Ovary (tissue), 9 donors: ENCODE results near the gene MED26. TPM values are rescaled to one million over a fixed set of nuclear protein-coding genes. Genes with fewer than 3 reads are reported as not detected.

Experiments
- DNase-seq, 5 donors: peaks; one replicate each; pipeline ENCODE4 v3.0.0-alpha.2; 2019 to 2020
- H3K27ac ChIP-seq, 2 donors: fragments of 200-600 bp; one replicate each; pipeline versions ENCODE4 v1.5.1 to v1.8.0; 2019 to 2022
- H3K27me3 ChIP-seq: fragments of 200-600 bp; one replicate; pipeline ENCODE4 v1.8.0; 2022
- H3K36me3 ChIP-seq: fragments of 200-600 bp; sonication (generic); one replicate; pipeline ENCODE4 v1.5.1; 2019
- H3K4me1 ChIP-seq: one replicate; pipeline ENCODE4 v1.8.1; 2013; ENCODE audit warnings: mild to moderate bottlenecking, moderate library complexity; ENCODE audit not compliant: insufficient read depth
- H3K4me3 ChIP-seq: fragments of 200-600 bp; sonication (generic); one replicate; pipeline ENCODE4 v1.5.1; 2017
- H3K9me3 ChIP-seq, 2 donors: fragments of 200-600 bp in 1 of 2; sonication (generic) in 1 of 2; one replicate each; pipeline versions ENCODE4 v1.5.1 to v1.8.1; 2013 to 2019; ENCODE audit warnings: mild to moderate bottlenecking in 1 of 2, moderate library complexity in 1 of 2
- CTCF ChIP-seq, 3 donors: fragments of 450-650 bp in 2 of 3; fragments of 200-600 bp in 1 of 3; IDR thresholded peaks; one replicate each; pipeline versions ENCODE4 v1.5.1 to v1.8.0; 2016 to 2022; ENCODE audit warnings: antibody characterized with exemption in 3 of 3, mild to moderate bottlenecking in 1 of 3
- EP300 ChIP-seq: sonication (generic); formaldehyde crosslinking; IDR thresholded peaks from one replicate; pipeline ENCODE4 v1.6.1; 2017; ENCODE audit warnings: antibody characterized with exemption
- POLR2A ChIP-seq: fragments of 450-650 bp; IDR thresholded peaks from one replicate; pipeline ENCODE4 v1.6.1; 2017; ENCODE audit warnings: antibody characterized with exemption, mild to moderate bottlenecking, moderate library complexity
- WGBS, 3 donors: extraction: QIAGEN DNeasy Blood & Tissue Kit in 1 of 3; methylation state at CpG; one replicate each; pipeline versions ENCODE4 v1.1.5 to v1.1.7; 2013 to 2017; 5-methylcytosine and 5-hydroxymethylcytosine counted together
- intact Hi-C, 4 donors: fragments of 100-400 bp; cut with DNase I; formaldehyde crosslinking; loops; one replicate each; pipeline versions ENCODE4 v1.11.0 to v1.15.1; 2022 to 2023
- polyA plus RNA-seq, 2 donors: library from polyadenylated mRNA; stranded (reverse); fragments of 200-250 nt in 1 of 2; fragments of 350-450 nt in 1 of 2; fragmentation: Illumina TruSeq in 1 of 2; extraction: RNeasy Lipid Tissue Mini Kit (QIAGEN cat#74804) in 1 of 2; gene quantifications; one replicate each; pipeline ENCODE4 v1.2.3, GENCODE V29; 2013 to 2014
- total RNA-seq, 7 donors: library from RNA; depleted of rRNA in 2 of 7; stranded (reverse); fragments of >200 nt in 2 of 7; fragmentation: NEBNext Ultra II Directional in 3 of 7; extraction: Animal tissue kit (Norgen Biotek cat#: 25700) in 3 of 7; gene quantifications; one replicate each; pipeline versions ENCODE4 v1.1.0 to v1.2.4, GENCODE V29; 2016 to 2023
- donor health status: DM: no; HTN: no; CAD: no; lungs with moderate emphysema.
- donor health status: DM: no; HTN: no; CAD: no.
- donor health status: Bipolar disorder and iron deficiency.
- donor health status: DM: yes; HTN: yes; CAD: no.
- donor health status: DM: no; HTN: no; CAD: no.
- donor health status: DM: yes; HTN: yes; CAD: no.

Gene MED26
- total and polyA plus RNA-seq, 9 donors = 3.0 to 13.2 (median 10.8) TPM

GRCh38 chr19:16613841-16614240, 14.2 kb downstream of the MED26 start:
- DNase-seq = no peak
- WGBS, 3 donors = 86 to 94% (median 89%) methylated on average over 2 of the region's 2 CpGs
- H3K4me1 ChIP-seq = peaks cover 8% of the 10 kb centered on the region
- TF ChIP-seq EP300 (no peak), POLR2A (no peak), CTCF (IDR thresholded peaks at IDR 0.05) (no peak)
- H3K4me3 ChIP-seq = no peak overlapping the region
- intact Hi-C loops = no loop called here
- no peaks in the 10 kb centered on the region for H3K36me3 ChIP-seq
- no peaks in the 10 kb centered on the region for H3K9me3 ChIP-seq
- no peaks in the 10 kb centered on the region for H3K27me3 ChIP-seq
- no peak overlapping the region for H3K27ac ChIP-seq

- WGBS, 3 donors = 30 to 41% (median 33%) methylated on average over 3 of the region's 3 CpGs
- no peaks in the 10 kb centered on the region for H3K27me3 ChIP-seq
- TF ChIP-seq POLR2A = no peak
- no peak for TF ChIP-seq CTCF (IDR thresholded peaks at IDR 0.05)
- TF ChIP-seq EP300 = no peak
- H3K4me3 ChIP-seq = no peak overlapping the region
- H3K36me3 ChIP-seq = no peaks in the 10 kb centered on the region
- intact Hi-C loops = no loop called here
- no peak for DNase-seq
- H3K9me3 ChIP-seq = no peaks in the 10 kb centered on the region
- peaks cover 10% of the 10 kb centered on the region for H3K4me1 ChIP-seq
- H3K27ac ChIP-seq = no peak overlapping the region
Measured at GRCh38 chr19:16612636-16613035, 15.4 kb downstream of the MED26 start.

GRCh38 chr19:16611121-16611520, 16.9 kb downstream of the MED26 start:
- WGBS, 3 donors = 92 to 93% (median 92%) methylated on average over 6 of the region's 6 CpGs
- TF ChIP-seq POLR2A = no peak
- no peak for TF ChIP-seq CTCF (IDR thresholded peaks at IDR 0.05)
- no peak for TF ChIP-seq EP300
- Histone ChIP-seq H3K4me1 (peaks cover 10% of the 10 kb centered on the region), H3K27ac (no peak overlapping the region), H3K27me3 (no peaks in the 10 kb centered on the region), H3K4me3 (no peak overlapping the region), H3K36me3 (no peaks in the 10 kb centered on the region), H3K9me3 (no peaks in the 10 kb centered on the region)
- intact Hi-C loops = no loop called here
- no peak for DNase-seq

GRCh38 chr19:16609511-16610200, 18.3 kb downstream of the MED26 start:
- WGBS, 3 donors = 55 to 56% (median 55%) methylated on average over 5 of the region's 5 CpGs
- no peak overlapping the region for H3K4me3 ChIP-seq
- no peak overlapping the region for H3K27ac ChIP-seq
- intact Hi-C loops = no loop called here
- H3K36me3 ChIP-seq = no peaks in the 10 kb centered on the region
- no peaks in the 10 kb centered on the region for H3K9me3 ChIP-seq
- no peaks in the 10 kb centered on the region for H3K27me3 ChIP-seq
- DNase-seq = no peak
- H3K4me1 ChIP-seq = peaks cover 10% of the 10 kb centered on the region
- TF ChIP-seq CTCF (IDR thresholded peaks at IDR 0.05) (no peak), POLR2A (no peak), EP300 (no peak)
